Testis (tissue), 2 donors: Measurements from ENCODE around the gene PYDC1.
"Not testable (repeated sequence)": the region's sequence is repeated elsewhere in the genome, so short reads cannot be mapped to it uniquely, and the experiment has no call there.

Source experiments
- CTCF ChIP-seq, 3 experiments: fragments of 450-650 bp in 2 of 3; fragments of 200-600 bp in 1 of 3; sonication (generic) in 1 of 3; IDR thresholded peaks; one replicate each; pipeline ENCODE4 v1.5.1; 2016 to 2019; ENCODE audit warnings: antibody characterized with exemption in 3 of 3, mild to moderate bottlenecking in 2 of 3, moderate library complexity in 1 of 3
- POLR2A ChIP-seq: fragments of 450-650 bp; IDR thresholded peaks from one replicate; pipeline ENCODE4 v1.6.1; 2017; ENCODE audit warnings: antibody characterized with exemption, mild to moderate bottlenecking, moderate library complexity

- not testable (repeated sequence) for TF ChIP-seq CTCF (IDR thresholded peaks at IDR 0.05); POLR2A
Observed at GRCh38 chr16:31195861-31196260, 21.1 kb downstream of the PYDC1 start.
